Measurements from ENCODE around the gene ARHGEF7. TPM values are rescaled to one million over a fixed set of nuclear protein-coding genes. Genes with fewer than 3 reads are reported as not detected.
A peak's percentile ranks its signal among the peaks of the same experiment; 100 is the strongest.

ARHGEF7 gene
- total RNA-seq, 1 donor from 2014 or later = 56.2 TPM

DNA sequence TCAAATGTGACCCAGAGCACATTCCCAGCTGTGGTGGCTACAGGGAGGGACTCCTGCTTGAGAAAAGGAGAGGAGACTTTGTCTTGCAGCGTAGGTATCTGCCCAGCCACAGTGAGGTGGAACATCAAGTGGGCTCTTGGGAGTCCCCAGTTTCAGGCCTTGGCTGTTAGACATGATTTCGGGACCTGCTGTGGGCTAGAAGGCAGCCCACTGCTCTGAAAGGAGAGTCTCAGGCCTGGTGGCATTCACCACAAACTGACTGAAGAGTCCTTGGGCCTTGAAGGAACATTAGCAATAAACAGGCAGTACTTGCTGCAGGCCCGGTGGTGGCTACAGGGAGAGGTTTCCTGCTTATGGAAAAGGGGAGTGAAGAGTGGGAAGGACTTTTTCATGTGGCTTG lies 143.5 kb downstream of the ARHGEF7 start:
- no peak for ATAC-seq

DNA sequence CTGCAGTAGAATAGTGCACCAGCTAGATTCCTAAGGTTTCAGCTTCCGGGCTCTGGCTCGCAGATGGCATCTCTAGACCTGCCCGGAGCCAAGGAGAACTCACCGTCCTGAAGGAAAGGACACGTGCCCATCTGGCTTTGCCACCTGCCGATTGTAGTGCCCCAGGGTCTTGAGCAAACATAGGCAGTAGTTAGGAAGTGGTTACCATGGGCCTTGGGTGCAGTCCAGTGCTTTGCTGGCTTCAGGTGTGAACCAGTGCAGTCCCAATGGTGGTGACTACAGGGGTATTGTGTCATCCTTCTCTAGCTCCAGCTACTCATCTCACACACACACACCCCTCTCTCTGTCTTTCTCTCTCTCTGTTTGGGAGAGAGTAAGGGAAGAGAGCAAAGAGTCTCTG lies 143.9 kb downstream of the ARHGEF7 start:
- intact Hi-C loops (cut with micrococcal nuclease) = no loop called here
- no peak for DNase-seq
- ATAC-seq = no peak

More for the DNA sequence above, 143.5 kb downstream of the ARHGEF7 start:
- no peak for DNase-seq
- intact Hi-C loops (cut with micrococcal nuclease) = no loop called here

GRCh38 chr13:111261326-111261725 lies 146.2 kb downstream of the ARHGEF7 start:
- ATAC-seq (no peak), DNase-seq (no peak)

GRCh38 chr13:111262281-111262680 lies 147.2 kb downstream of the ARHGEF7 start:
- ATAC-seq (no peak), DNase-seq (no peak)
- intact Hi-C loops (cut with micrococcal nuclease) = no loop called here

More at GRCh38 chr13:111261326-111261725, 146.2 kb downstream of the ARHGEF7 start:
- intact Hi-C loops (cut with micrococcal nuclease) = no loop called here

GRCh38 chr13:111262715-111263114 lies 147.6 kb downstream of the ARHGEF7 start:
- ATAC-seq (peak; percentile 42), DNase-seq (no peak)

DNA sequence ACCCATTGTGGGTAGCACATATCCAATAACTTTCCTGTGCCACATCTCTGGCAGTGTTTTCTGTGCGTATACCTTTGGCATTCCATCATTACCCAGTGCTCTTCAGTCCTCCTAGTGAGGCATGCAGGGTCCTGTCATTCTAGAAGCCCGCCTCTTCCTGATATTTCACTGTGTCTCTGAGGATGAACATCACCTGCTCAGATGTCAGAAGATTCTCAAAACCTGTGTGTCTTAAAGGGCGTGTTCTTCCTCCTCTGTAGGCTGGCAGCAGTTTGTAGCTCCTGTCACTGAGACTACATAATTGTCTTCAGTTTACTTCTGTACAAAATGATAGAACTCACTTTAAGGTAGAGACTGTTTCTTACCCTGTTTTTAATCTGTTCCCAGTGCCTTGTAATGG lies 148.5 kb downstream of the ARHGEF7 start:
- no peak for ATAC-seq
- intact Hi-C loops (cut with micrococcal nuclease) = no loop called here
- no peak for DNase-seq

More at GRCh38 chr13:111262715-111263114, 147.6 kb downstream of the ARHGEF7 start:
- intact Hi-C loops (cut with micrococcal nuclease) = no loop called here

- no peak for ATAC-seq
- no peak for DNase-seq
- intact Hi-C loops (cut with micrococcal nuclease) = no loop called here
Observed at GRCh38 chr13:111265006-111265700, 150.0 kb downstream of the ARHGEF7 start.

DNA sequence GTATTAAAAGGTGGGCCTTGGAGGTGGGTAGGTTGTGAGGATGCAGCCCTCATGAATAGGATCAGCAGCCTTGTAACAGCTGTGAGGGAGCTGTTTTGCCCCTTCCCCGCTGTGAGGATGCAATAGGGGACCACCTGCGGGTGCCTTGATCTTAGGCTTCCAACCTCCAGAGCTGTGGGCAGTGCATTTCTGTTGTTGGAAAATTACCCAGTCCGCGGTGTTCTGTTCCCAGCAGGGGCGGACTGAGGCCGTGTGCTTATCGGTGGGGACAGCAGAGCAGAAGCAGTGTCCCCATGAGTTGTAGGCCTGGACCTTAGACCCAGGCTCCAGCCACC lies 150.6 kb downstream of the ARHGEF7 start:
- no peak for DNase-seq
- ATAC-seq = no peak
- intact Hi-C loops (cut with micrococcal nuclease) = no loop called here

DNA sequence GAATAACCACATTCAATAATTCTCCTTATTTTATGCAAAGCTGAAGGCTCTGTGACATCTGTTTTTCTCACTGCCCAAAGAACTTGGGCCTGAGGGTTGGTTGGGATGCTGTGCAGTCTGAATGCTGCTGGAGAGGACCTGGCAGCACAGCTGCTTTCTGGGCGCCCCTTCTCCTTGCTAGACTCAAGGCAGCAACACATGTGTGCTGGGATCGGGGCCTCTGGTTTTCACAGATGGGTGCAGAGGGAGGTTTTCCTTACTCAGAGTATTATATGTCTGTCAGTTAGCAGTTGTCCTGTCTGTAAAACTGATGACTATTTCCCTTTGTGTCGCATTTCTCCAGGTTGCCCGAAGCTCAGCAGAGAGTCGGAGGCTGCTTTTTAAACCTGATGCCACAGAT lies 152.1 kb downstream of the ARHGEF7 start:
- ATAC-seq (no peak), DNase-seq (no peak)
- intact Hi-C loops (cut with micrococcal nuclease) = no loop called here

- no peak for ATAC-seq
- intact Hi-C loops (cut with micrococcal nuclease) = no loop called here
- DNase-seq = no peak
Observed at GRCh38 chr13:111267784-111268183, 152.7 kb downstream of the ARHGEF7 start.

DNA sequence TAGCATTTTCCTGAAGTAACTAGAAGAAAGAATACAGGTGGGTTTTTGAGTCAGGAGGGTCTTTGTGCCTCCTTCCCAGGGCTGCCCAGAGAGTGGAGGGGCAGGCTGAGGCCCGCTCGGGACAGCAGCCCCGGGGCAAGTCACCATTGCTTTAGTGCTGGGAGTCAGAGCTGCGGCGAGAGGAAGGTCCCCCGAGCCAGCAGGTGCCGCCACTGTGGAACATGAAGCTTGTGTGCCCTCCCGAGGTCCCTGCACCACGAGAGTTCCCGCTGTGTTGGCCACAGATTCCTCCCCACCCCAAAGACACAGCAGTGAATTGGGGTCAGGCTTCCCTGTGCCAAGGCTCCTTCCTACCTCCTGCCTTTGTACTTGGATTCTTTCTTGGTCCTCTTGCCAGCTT lies 154.4 kb downstream of the ARHGEF7 start:
- DNase-seq (no peak), ATAC-seq (no peak)
- intact Hi-C loops (cut with micrococcal nuclease) = no loop called here

- ATAC-seq = no peak
- no peak for DNase-seq
- intact Hi-C loops (cut with micrococcal nuclease) = no loop called here
Observed at GRCh38 chr13:111270126-111270525, 155.0 kb downstream of the ARHGEF7 start.

DNA sequence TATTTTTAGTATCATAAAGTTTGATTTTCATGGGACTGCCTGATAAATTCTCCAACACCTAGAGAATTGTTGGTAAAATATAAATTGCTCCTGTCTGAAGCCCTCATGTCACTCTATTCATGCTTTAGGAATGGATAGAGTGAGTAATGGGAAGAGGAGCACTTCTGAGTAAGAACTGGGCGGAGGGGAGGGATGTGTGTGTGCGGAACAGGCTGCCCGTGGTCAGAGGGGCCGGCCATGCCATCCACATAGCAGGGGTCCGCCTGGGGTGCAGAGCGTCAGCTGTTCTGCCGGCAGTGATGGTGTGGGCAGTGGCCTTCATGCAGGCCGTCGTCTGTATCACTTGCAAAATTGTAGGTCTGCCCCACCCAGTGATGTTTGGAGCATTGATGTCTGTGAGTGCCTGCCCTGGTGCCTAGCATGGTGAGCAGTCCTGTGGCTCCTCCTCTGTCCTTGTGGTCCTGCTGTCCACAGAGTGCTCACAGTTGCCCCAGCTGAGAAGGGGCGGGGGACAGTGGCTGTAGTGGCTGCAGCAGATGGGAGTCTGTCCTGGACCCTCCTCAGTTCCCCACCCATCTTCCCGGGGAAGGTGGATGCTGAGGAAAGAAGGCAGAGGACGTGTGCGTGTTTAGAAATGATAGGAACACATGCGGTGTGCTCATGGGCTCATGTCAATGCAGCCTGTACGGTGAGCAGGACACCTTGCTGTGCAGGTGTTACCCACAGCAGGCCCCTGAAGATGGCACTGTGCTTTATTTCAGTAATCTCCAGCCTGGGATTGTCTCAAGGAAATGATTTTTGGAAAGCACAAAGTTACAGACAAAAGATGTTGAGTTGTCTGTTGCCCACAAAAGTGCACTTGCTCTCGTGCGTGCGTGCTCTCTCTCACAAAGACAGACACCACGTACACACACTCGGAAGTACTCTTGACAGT lies 155.9 kb downstream of the ARHGEF7 start:
- no peak for DNase-seq
- ATAC-seq = no peak
- intact Hi-C loops (cut with micrococcal nuclease) = no loop called here

DNA sequence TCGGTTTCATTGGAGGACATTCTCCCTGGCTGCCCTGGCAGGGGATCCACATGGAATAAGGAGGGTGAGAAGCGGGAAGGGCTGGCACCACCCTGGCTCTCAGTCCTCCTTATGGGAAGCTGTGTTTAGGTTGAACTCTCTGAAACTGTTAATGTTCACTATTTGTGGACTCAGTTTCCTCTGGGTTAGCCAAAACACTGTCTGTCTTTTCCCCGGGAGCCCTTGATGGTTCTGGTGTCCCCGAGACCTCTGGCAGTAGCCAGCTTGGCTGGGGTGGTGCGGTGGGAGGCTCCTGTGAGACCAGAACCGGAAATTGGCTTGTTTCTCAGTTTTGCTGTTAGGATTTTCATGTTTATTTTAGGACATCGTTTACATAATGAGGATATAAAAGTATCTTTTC lies 157.0 kb downstream of the ARHGEF7 start:
- DNase-seq = no peak
- intact Hi-C loops (cut with micrococcal nuclease) = no loop called here
- ATAC-seq = peak; percentile 29

DNA sequence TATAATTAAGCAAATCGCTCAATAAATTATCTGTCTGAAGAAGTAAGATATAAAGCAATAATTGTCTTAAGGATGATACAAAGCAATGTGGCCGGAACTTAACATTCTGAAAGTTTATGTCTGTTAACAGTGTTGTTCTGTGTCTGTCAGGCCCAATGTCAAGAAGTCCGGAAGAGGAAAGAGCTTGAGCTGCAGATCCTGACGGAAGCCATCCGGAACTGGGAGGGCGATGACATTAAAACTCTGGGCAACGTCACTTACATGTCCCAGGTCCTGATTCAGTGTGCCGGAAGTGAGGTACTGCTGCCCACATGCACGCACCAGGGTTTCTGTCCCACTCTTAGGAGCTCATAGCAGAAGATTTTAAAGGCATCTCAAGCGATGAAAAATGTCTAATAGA lies 160.3 kb downstream of the ARHGEF7 start:
- DNase-seq (no peak), ATAC-seq (no peak)
- intact Hi-C loops (cut with micrococcal nuclease) = no loop called here

DNA sequence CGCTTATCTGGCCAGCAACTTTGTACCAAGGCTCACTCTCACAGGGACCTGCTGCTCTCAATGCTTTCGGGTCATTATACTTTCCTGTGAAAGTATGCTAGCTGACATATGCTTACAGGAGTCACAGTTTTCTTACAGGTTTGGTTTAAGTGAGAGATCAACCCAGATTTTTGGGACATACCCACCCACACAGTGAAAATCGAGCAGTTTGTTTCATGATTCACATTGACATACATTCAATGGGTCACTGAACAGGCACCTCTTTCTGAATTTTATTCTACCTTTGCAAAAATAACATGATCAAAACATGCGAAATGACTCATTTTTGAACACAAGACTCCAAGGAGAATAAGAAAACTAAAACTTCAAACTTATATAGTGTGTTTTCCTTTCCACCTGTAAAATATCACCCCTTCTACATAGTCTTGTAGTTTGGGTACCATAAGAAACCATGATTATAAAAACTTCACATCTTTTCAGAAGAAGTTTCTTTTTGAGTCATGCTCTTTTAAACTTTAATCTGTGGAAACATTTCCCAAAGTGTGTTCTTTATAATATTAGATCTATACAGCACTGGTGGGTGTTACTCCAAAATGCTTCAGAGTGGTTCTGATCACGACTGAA lies 161.0 kb downstream of the ARHGEF7 start:
- DNase-seq (no peak), ATAC-seq (no peak)
- intact Hi-C loops (cut with micrococcal nuclease) = no loop called here

DNA sequence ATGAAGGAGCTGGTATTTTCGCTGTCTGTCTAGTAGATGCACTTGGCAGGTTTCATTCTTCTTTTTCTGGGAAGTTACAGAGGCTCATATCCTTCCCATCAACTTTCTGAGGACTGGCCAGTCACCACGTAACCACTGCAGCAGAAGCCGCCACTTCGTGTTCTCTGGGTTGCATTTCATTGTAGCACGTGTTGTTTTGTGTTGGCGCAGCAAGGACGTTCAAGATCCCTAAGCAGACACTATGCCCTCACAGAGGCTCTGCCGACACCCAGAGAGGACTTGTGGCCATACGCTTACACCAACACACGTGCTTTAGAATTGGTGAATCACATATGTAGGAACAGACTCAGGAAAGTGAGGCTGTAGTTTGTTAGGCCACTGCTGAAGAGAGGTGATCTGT lies 163.1 kb downstream of the ARHGEF7 start:
- peak; percentile 52 for ATAC-seq
- intact Hi-C loops (cut with micrococcal nuclease) = no loop called here
- no peak for DNase-seq

DNA sequence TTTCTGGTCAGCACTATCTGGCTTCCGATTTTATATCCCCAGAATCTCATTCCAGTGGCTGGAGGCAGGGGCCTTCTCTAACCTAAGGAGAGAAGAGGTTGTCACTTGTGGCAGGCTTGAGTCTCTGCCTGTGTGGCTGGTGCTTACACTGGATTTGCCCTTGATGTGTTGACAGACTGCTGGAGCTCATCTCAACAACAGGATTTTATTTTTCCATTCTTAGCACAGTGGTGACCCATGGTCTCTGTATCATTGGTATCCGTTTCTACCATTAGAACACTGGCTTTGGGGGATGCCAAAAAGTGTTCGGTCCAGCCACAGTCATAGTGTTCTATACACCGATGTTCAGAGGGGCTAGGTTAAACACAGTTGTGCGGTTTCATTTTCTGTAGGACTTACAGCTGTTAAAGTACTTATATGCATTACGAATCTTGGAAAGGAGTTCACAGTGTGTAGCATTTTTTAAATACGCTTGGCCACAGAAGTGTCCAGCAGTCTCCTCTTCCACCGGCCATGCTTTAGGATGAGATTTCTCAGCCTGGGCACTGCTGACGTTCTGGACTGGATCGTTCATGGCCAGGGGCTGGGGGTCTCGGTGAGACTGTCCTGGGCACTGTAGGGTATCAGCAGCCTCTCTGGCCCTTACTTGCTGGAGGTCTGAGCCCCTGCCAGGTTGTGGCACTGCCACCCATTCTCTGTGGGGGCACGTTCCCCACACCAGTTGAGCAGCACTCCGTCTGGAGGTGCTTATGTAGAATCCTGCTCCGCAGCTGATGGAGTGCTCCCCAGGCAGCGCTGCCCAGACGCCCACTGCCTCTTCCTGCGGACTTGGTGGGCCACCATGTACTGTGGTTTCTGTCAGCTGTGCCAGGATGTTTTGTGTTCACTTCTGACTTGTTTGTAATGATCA lies 163.9 kb downstream of the ARHGEF7 start:
- DNase-seq (no peak), ATAC-seq (peak; percentile 85)
- intact Hi-C loops (cut with micrococcal nuclease) = no loop called here

GRCh38 chr13:111280226-111280625 lies 165.1 kb downstream of the ARHGEF7 start:
- no peak for ATAC-seq
- intact Hi-C loops (cut with micrococcal nuclease) = no loop called here
- no peak for DNase-seq

Data from left ventricle myocardium superior (tissue), 1 donor.